Panc1 (cell line): ENCODE results near the gene ZFP36L1. TPM values are rescaled to one million over a fixed set of nuclear protein-coding genes. Genes with fewer than 3 reads are reported as not detected.

Source experiments
- ATAC-seq: fragments of 200-7000 bp; cut with Tn5 transposase; 2 replicates; pipeline ENCODE4 v1.9.1; 2020; ENCODE audit warnings: mild to moderate bottlenecking, moderate library complexity
- BruUV-seq: library from RNA; stranded (reverse); fragments of 400-500 nt; replicated peaks from 2 replicates; lab custom pipeline; 2021; lab: Mats Ljungman, UMichigan
- CTCF ChIA-PET: fragments of 300-600 bp; sonication (Branson Sonifier 250); formaldehyde crosslinking; loops from one replicate; lab custom pipeline; 2022; ENCODE audit warnings: antibody characterized with exemption; lab: Charles Lee
- POLR2A ChIA-PET: fragments of 300-600 bp; sonication (Branson Sonifier 250); formaldehyde crosslinking; loops from one replicate; lab custom pipeline; 2022; ENCODE audit warnings: antibody characterized with exemption; lab: Charles Lee
- DNase-seq: peaks from one replicate; pipeline ENCODE4 v3.0.0-alpha.2; 2010; ENCODE audit warnings: low read depth, low spot score
- H3K27ac ChIP-seq: 2 replicates; pipeline ENCODE4 v1.5.1; 2011; ENCODE audit warnings: mild to moderate bottlenecking, low read length, inconsistent platforms
- H3K27me3 ChIP-seq: fragments of 200-500 bp; sonication (Bioruptor generic); 2 replicates; pipeline ENCODE4 v1.6.0; 2014; ENCODE audit warnings: low read length, inconsistent platforms; ENCODE audit not compliant: control insufficient read depth, insufficient read depth
- H3K36me3 ChIP-seq: fragments of 200-500 bp; sonication (Bioruptor generic); 2 replicates; pipeline ENCODE4 v1.5.1; 2014; ENCODE audit warnings: inconsistent platforms, mild to moderate bottlenecking, low read length, moderate library complexity; ENCODE audit not compliant: control insufficient read depth, insufficient read depth
- H3K4me1 ChIP-seq: 2 replicates; pipeline ENCODE4 v1.5.1; 2011; ENCODE audit warnings: inconsistent platforms, mild to moderate bottlenecking, low read length, moderate library complexity; ENCODE audit not compliant: control insufficient read depth, insufficient read depth
- H3K4me3 ChIP-seq, 2 experiments: 2 replicates each; pipeline ENCODE4 v1.5.1; 2011 to 2012; ENCODE audit warnings: low read depth in 2 of 2, low read length in 2 of 2, mild to moderate bottlenecking in 2 of 2, inconsistent platforms in 1 of 2, moderate library complexity in 1 of 2
- H3K9me3 ChIP-seq: fragments of 200-500 bp; sonication (Bioruptor generic); 2 replicates; pipeline ENCODE4 v1.5.1; 2014; ENCODE audit warnings: low read depth, mild to moderate bottlenecking, inconsistent platforms, low read length, moderate library complexity; ENCODE audit not compliant: control insufficient read depth, insufficient read depth
- CTCF ChIP-seq: fragments of 450-650 bp; IDR thresholded peaks from 2 replicates; pipeline ENCODE4 v1.5.1; 2017; ENCODE audit warnings: mild to moderate bottlenecking
- POLR2AphosphoS5 ChIP-seq: IDR thresholded peaks from 2 replicates; pipeline ENCODE4 v1.6.1; 2012; ENCODE audit warnings: mild to moderate bottlenecking, low read depth, low read length, moderate library complexity
- REST ChIP-seq, 2 experiments: IDR thresholded peaks; 2 replicates each; pipeline ENCODE4 v1.6.1; 2011 to 2012; ENCODE audit warnings: low read depth in 2 of 2, control low read depth in 1 of 2, low read length in 1 of 2, mild to moderate bottlenecking in 1 of 2, moderate library complexity in 1 of 2; ENCODE audit not compliant: insufficient read depth in 1 of 2
- SIN3A ChIP-seq: IDR thresholded peaks from 2 replicates; pipeline ENCODE4 v1.6.1; 2012; ENCODE audit warnings: low read depth, mild to moderate bottlenecking, low read length, moderate library complexity, borderline replicate concordance; ENCODE audit not compliant: insufficient read depth
- TCF7L2 ChIP-seq: IDR thresholded peaks from 2 replicates; pipeline ENCODE4 v1.6.1; 2011; ENCODE audit warnings: mild to moderate bottlenecking, low read depth, low read length, inconsistent platforms
- in situ Hi-C: cut with HindIII; loops from 2 replicates; pipeline ENCODE4 v1.10.0; 2016; ENCODE audit warnings: low sequenced_read_pairs, low pct_unique_long_range_greater_than_20kb
- intact Hi-C: fragments of 100-400 bp; cut with micrococcal nuclease; formaldehyde crosslinking; loops from one replicate; pipeline ENCODE4 v1.10.0; 2022; ENCODE audit not compliant: unreplicated experiment
- total RNA-seq: library from RNA; stranded (reverse); gene quantifications from one replicate; pipeline ENCODE4 v1.2.1, GENCODE V29; 2021; ENCODE audit not compliant: unreplicated experiment

Gene ZFP36L1
- total RNA-seq, 1 experiment from 2014 or later, result 84.9 TPM

GRCh38 chr14:68788996-68789820, 3.7 kb downstream of the ZFP36L1 start:
- intact Hi-C loops, result loop anchor here (10.0 kb wide), 1 partner anchor 194 kb away; no protein-coding TSS in a partner anchor
- H3K27me3 ChIP-seq, result no peaks in the 10 kb centered on the region

More at GRCh38 chr14:68788996-68789820, 3.7 kb downstream of the ZFP36L1 start:
- no peak for TF ChIP-seq TCF7L2
- no peak for TF ChIP-seq REST (IDR thresholded peaks at IDR 0.05; ENCODE audit: insufficient read depth in 1 of 2, low read depth in 2 of 2, low read length in 1 of 2)
- TF ChIP-seq SIN3A, result no peak
- peak; percentile 83 for TF ChIP-seq CTCF
- no peak for TF ChIP-seq POLR2AphosphoS5
- Histone ChIP-seq H3K4me1 (peaks cover 18% of the 10 kb centered on the region), H3K36me3 (peaks cover 24% of the 10 kb centered on the region), H3K4me3 (peak overlapping the region; percentile 84 to 95), H3K27ac (peak overlapping the region; percentile 94), H3K9me3 (no peaks in the 10 kb centered on the region)
- ChIA-PET CTCF (interaction anchor here (0.6 to 1.1 kb wide), 6 partner anchors 8 to 845 kb away, joined by 3 to 6 read pairs (median 4); no protein-coding TSS in a partner anchor), POLR2A (interaction anchor here (0.6 to 1.2 kb wide), 6 partner anchors 9 to 845 kb away, joined by 3 to 10 read pairs (median 4); no protein-coding TSS in a partner anchor)
- no peak for DNase-seq
- in situ Hi-C loops, result no loop called here
- peak; percentile 40 for ATAC-seq
- no TSS peak for BruUV-seq
